Body of pancreas (tissue), 4 donors: Measurements from ENCODE around the gene HES2.

Source experiments
- CTCF ChIP-seq, 7 experiments: fragments of 450-650 bp in 4 of 7; fragments of 200-600 bp in 3 of 7; sonication (generic) in 3 of 7; IDR thresholded peaks; one replicate each; pipeline ENCODE4 v1.5.1; 2016 to 2019; ENCODE audit warnings: antibody characterized with exemption in 7 of 7
- POLR2A ChIP-seq, 3 donors: fragments of 450-650 bp; IDR thresholded peaks; one replicate each; pipeline ENCODE4 v1.6.1; 2016; ENCODE audit warnings: antibody characterized with exemption in 3 of 3, mild to moderate bottlenecking in 2 of 3

GRCh38 chr1:6459850-6460265 is 40.1 kb upstream of the HES2 start:
- TF ChIP-seq CTCF (IDR thresholded peaks at IDR 0.05), result no peak
- no peak for TF ChIP-seq POLR2A (IDR thresholded peaks at IDR 0.05)
